Measurements from ENCODE around the gene TRIM73. TPM values are rescaled to one million over a fixed set of nuclear protein-coding genes. Genes with fewer than 3 reads are reported as not detected.
"Not testable (repeated sequence)": the region's sequence is repeated elsewhere in the genome, so short reads cannot be mapped to it uniquely, and the experiment has no call there.

TRIM73 gene
- total RNA-seq, 1 experiment from 2014 or later: 0.82 TPM

DNA sequence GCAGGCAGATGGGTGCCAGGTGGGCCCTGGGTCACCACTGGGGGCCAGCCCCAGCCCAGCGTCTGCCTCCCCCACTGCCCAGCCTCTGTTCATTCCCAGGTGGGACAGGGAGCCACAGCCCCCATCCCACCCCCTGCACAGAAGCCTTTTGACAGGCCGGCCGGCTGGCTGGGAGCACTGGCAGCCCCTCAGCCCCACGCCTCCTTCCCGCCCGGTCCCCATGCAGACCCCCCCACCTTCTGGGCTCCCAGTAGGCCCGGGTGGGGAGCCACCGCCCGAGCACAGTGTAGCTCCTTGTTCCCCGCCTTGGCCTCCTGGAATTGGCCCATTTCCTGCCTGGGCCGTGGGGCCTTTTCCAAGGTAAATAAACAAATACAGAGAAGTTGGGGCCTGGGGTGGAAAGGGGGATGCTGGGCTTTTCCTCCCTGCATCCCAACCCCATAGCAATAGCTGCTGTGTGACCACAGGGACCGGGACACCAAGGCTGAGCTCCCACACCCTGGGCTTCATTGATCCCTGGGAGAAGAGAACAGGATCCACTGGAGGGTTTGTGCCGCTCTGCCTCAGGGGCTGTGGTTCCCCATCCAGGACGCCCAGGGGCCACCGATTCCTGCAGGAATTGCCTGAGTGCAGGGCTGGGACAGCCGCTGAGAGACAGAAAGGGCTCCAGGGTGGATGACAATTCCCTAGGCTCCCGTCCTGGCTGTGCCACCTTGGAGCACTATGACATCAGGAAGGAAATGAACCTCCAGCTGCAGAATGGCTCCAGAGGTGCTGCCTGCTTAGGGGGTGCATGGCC is 20.7 kb upstream of the TRIM73 start:
- H3K9me3 Mint-ChIP-seq (ENCODE audit: unreplicated experiment); H3K27me3 ChIP-seq (replicated peaks; ENCODE audit: control insufficient read depth, insufficient read depth, low read length); H3K36me3 ChIP-seq (ENCODE audit: control insufficient read depth, insufficient read depth, low read length); POLR2A ChIA-PET; intact Hi-C loops (cut with micrococcal nuclease; ENCODE audit: unreplicated experiment); H3K4me3 ChIP-seq (ENCODE audit: low read depth, low read length); H3K9me3 ChIP-seq; DNase-seq; CTCF ChIA-PET; H3K4me1 Mint-ChIP-seq (ENCODE audit: low read depth, unreplicated experiment); H3K36me3 Mint-ChIP-seq (ENCODE audit: insufficient read depth, unreplicated experiment); H3K4me1 ChIP-seq; H3K4me3 Mint-ChIP-seq (ENCODE audit: unreplicated experiment); H3K27ac Mint-ChIP-seq (ENCODE audit: unreplicated experiment); BruUV-seq (replicated peaks); H3K27me3 Mint-ChIP-seq (ENCODE audit: insufficient read depth, unreplicated experiment): not testable (repeated sequence)

- H3K36me3 ChIP-seq (ENCODE audit: control insufficient read depth, insufficient read depth, low read length); DNase-seq; POLR2A ChIA-PET; H3K27ac Mint-ChIP-seq (ENCODE audit: unreplicated experiment); H3K36me3 Mint-ChIP-seq (ENCODE audit: insufficient read depth, unreplicated experiment); H3K4me3 Mint-ChIP-seq (ENCODE audit: unreplicated experiment); CTCF ChIA-PET; H3K27me3 ChIP-seq (replicated peaks; ENCODE audit: control insufficient read depth, insufficient read depth, low read length); H3K4me3 ChIP-seq (ENCODE audit: low read depth, low read length); H3K27me3 Mint-ChIP-seq (ENCODE audit: insufficient read depth, unreplicated experiment); H3K9me3 ChIP-seq; H3K4me1 ChIP-seq; BruUV-seq (replicated peaks); intact Hi-C loops (cut with micrococcal nuclease; ENCODE audit: unreplicated experiment); H3K9me3 Mint-ChIP-seq (ENCODE audit: unreplicated experiment); H3K4me1 Mint-ChIP-seq (ENCODE audit: low read depth, unreplicated experiment): not testable (repeated sequence)
These were observed 2.2 kb upstream of the TRIM73 start for GRCh38 chr7:75393194-75393593.

DNA sequence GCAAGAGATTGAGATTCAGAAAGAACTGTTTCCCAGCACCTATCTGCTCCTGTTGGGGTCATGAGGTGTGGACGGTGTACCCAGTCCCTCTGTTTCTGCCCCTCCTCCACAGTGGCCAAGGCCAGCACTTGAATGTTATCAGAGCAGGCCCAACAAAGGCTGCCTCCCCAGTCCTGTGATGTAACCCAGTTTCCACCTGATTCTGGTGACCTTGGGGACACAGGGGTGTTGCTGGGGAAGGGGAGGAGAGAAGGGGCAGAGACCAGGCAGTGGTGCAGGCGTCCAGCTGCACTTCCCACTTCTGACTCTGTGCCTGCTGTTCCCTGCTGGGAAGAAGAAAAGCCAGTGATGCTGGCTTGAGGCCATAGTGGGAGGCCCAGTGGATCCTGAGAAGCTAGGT is 2.4 kb downstream of the TRIM73 start:
- POLR2A ChIA-PET; intact Hi-C loops (cut with micrococcal nuclease; ENCODE audit: unreplicated experiment): not testable (repeated sequence)

DNA sequence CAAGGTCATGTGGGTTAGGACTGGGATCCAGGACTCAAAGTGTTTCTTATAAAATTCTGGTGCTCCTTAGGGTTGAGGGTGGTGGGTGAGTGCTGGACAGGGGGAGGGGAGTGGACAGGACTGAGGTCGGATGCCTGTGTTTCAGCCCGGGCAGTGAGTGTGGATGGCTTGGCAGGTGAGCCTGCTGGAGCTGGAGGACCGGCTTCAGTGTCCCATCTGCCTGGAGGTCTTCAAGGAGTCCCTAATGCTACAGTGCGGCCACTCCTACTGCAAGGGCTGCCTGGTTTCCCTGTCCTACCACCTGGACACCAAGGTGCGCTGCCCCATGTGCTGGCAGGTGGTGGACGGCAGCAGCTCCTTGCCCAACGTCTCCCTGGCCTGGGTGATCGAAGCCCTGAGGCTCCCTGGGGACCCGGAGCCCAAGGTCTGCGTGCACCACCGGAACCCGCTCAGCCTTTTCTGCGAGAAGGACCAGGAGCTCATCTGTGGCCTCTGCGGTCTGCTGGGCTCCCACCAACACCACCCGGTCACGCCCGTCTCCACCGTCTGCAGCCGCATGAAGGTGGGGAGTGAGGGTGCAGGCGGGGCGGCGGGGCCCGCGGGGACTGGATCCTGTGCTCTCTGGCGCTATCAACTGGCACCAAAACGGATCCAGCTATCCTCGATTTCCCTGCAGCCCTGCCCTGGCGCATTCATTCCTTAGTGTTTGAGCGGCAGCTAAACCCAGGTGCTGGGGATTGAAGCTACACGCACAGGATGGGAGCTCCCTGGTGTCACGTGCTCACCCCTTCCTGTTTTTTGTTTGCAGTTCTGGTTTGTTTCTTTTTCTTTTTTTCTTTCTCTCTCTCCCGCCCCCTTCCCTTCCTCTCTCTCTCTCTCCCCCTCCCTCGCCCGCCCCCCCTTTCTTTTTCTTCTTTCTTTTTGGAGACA is 3.6 kb downstream of the TRIM73 start:
- H3K9me3 ChIP-seq; H3K36me3 ChIP-seq (ENCODE audit: control insufficient read depth, insufficient read depth, low read length); H3K27me3 ChIP-seq (replicated peaks; ENCODE audit: control insufficient read depth, insufficient read depth, low read length); H3K27me3 Mint-ChIP-seq (ENCODE audit: insufficient read depth, unreplicated experiment); intact Hi-C loops (cut with micrococcal nuclease; ENCODE audit: unreplicated experiment); H3K4me3 ChIP-seq (ENCODE audit: low read depth, low read length); POLR2A ChIA-PET; H3K27ac Mint-ChIP-seq (ENCODE audit: unreplicated experiment); H3K4me3 Mint-ChIP-seq (ENCODE audit: unreplicated experiment); CTCF ChIA-PET; H3K9me3 Mint-ChIP-seq (ENCODE audit: unreplicated experiment); H3K36me3 Mint-ChIP-seq (ENCODE audit: insufficient read depth, unreplicated experiment); H3K4me1 Mint-ChIP-seq (ENCODE audit: low read depth, unreplicated experiment); BruUV-seq (replicated peaks); H3K4me1 ChIP-seq: not testable (repeated sequence)
- DNase-seq: peak in 1 of 2 experiments; percentile 14

More for the DNA sequence above, 2.4 kb downstream of the TRIM73 start:
- BruUV-seq (replicated peaks); H3K27ac Mint-ChIP-seq (ENCODE audit: unreplicated experiment); H3K9me3 ChIP-seq; H3K4me3 ChIP-seq (ENCODE audit: low read depth, low read length); H3K36me3 ChIP-seq (ENCODE audit: control insufficient read depth, insufficient read depth, low read length); H3K36me3 Mint-ChIP-seq (ENCODE audit: insufficient read depth, unreplicated experiment); DNase-seq; H3K4me1 ChIP-seq; H3K4me1 Mint-ChIP-seq (ENCODE audit: low read depth, unreplicated experiment); CTCF ChIA-PET; H3K9me3 Mint-ChIP-seq (ENCODE audit: unreplicated experiment); H3K27me3 ChIP-seq (replicated peaks; ENCODE audit: control insufficient read depth, insufficient read depth, low read length); H3K4me3 Mint-ChIP-seq (ENCODE audit: unreplicated experiment); H3K27me3 Mint-ChIP-seq (ENCODE audit: insufficient read depth, unreplicated experiment): not testable (repeated sequence)

DNA sequence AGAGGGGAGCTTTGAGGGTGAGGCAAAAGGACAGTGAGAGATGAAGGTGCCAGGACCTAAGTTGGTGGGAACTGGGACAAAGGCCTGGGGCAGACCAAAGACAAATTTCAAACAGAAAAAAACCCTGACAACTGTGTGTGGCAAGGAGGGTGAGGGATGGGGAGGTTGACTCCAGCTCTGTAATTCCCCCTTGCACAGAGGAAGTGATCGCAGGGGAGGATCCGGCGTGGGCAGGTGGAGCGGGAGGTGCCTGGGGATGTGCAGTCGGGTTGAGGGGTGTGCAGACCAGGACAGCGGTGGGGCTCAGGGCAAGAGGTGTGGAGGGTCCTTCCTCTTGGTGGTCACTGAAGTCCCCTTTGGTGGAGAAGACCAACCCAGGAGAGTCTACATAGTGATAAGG is 5.1 kb downstream of the TRIM73 start:
- CTCF ChIA-PET; H3K27me3 Mint-ChIP-seq (ENCODE audit: insufficient read depth, unreplicated experiment); BruUV-seq (replicated peaks); H3K36me3 ChIP-seq (ENCODE audit: control insufficient read depth, insufficient read depth, low read length); H3K4me3 ChIP-seq (ENCODE audit: low read depth, low read length); H3K4me3 Mint-ChIP-seq (ENCODE audit: unreplicated experiment); H3K9me3 Mint-ChIP-seq (ENCODE audit: unreplicated experiment); H3K36me3 Mint-ChIP-seq (ENCODE audit: insufficient read depth, unreplicated experiment); H3K4me1 ChIP-seq; POLR2A ChIA-PET; H3K4me1 Mint-ChIP-seq (ENCODE audit: low read depth, unreplicated experiment); intact Hi-C loops (cut with micrococcal nuclease; ENCODE audit: unreplicated experiment); DNase-seq; H3K9me3 ChIP-seq; H3K27me3 ChIP-seq (replicated peaks; ENCODE audit: control insufficient read depth, insufficient read depth, low read length); H3K27ac Mint-ChIP-seq (ENCODE audit: unreplicated experiment): not testable (repeated sequence)

GRCh38 chr7:75403455-75404443 is 8.3 kb downstream of the TRIM73 start:
- H3K4me3 ChIP-seq (ENCODE audit: low read depth, low read length); H3K9me3 ChIP-seq; BruUV-seq (replicated peaks); H3K36me3 Mint-ChIP-seq (ENCODE audit: insufficient read depth, unreplicated experiment); POLR2A ChIA-PET; H3K27me3 ChIP-seq (replicated peaks; ENCODE audit: control insufficient read depth, insufficient read depth, low read length); CTCF ChIA-PET; H3K4me3 Mint-ChIP-seq (ENCODE audit: unreplicated experiment); H3K36me3 ChIP-seq (ENCODE audit: control insufficient read depth, insufficient read depth, low read length); H3K9me3 Mint-ChIP-seq (ENCODE audit: unreplicated experiment); H3K4me1 Mint-ChIP-seq (ENCODE audit: low read depth, unreplicated experiment); H3K27me3 Mint-ChIP-seq (ENCODE audit: insufficient read depth, unreplicated experiment); DNase-seq; H3K27ac Mint-ChIP-seq (ENCODE audit: unreplicated experiment); intact Hi-C loops (cut with micrococcal nuclease; ENCODE audit: unreplicated experiment); H3K4me1 ChIP-seq: not testable (repeated sequence)

Data from Caco-2 (cell line).